Body of pancreas (tissue), 4 donors: ENCODE measurements around the gene ZMYM5. TPM values are rescaled to one million over a fixed set of nuclear protein-coding genes. Genes with fewer than 3 reads are reported as not detected.

ENCODE experiments used
- ATAC-seq: fragments of 150-250 bp; one replicate; pipeline ENCODE4 v1.9.1; 2016
- DNase-seq, 4 donors: peaks; one replicate each; pipeline ENCODE4 v3.0.0-alpha.2; 2019
- H3K27ac ChIP-seq, 4 donors: fragments of 200-600 bp; sonication (generic); 1 replicate in 3 of 4; 2 replicates in 1 of 4; pipeline versions ENCODE4 v1.5.1 to v1.6.1; 2016 to 2019; ENCODE audit warnings: mild to moderate bottlenecking in 1 of 4, mixed read lengths in 1 of 4, moderate library complexity in 1 of 4
- H3K27me3 ChIP-seq, 2 donors: fragments of 200-600 bp; sonication (generic); one replicate each; pipeline ENCODE4 v1.6.0; 2016; ENCODE audit warnings: mild to moderate bottlenecking in 1 of 2
- H3K36me3 ChIP-seq, 2 donors: fragments of 200-600 bp; sonication (generic); replicated peaks in 1 of 2; 2 replicates each; pipeline ENCODE4 v1.5.1; 2016; ENCODE audit warnings: low read depth in 2 of 2; ENCODE audit not compliant: insufficient read depth in 1 of 2
- H3K4me1 ChIP-seq: fragments of 200-600 bp; sonication (generic); one replicate; pipeline ENCODE4 v1.6.0; 2016
- H3K4me3 ChIP-seq, 2 donors: fragments of 200-600 bp; sonication (generic); 1 replicate in 1 of 2; 2 replicates in 1 of 2; pipeline ENCODE4 v1.5.1; 2016 to 2019
- H3K9me3 ChIP-seq, 3 donors: fragments of 200-600 bp; sonication (generic); 1 replicate in 2 of 3; 2 replicates in 1 of 3; pipeline ENCODE4 v1.5.1; 2016
- POLR2A ChIP-seq, 3 donors: fragments of 450-650 bp; IDR thresholded peaks; one replicate each; pipeline ENCODE4 v1.6.1; 2016; ENCODE audit warnings: antibody characterized with exemption in 3 of 3, mild to moderate bottlenecking in 2 of 3
- WGBS, 2 donors: methylation state at CpG; one replicate each; pipeline ENCODE4 v1.1.5; 2017; 5-methylcytosine and 5-hydroxymethylcytosine counted together
- intact Hi-C: fragments of 100-400 bp; cut with DNase I; formaldehyde crosslinking; loops from one replicate; pipeline ENCODE4 v1.15.1; 2023
- total RNA-seq, 2 donors: library from RNA; depleted of rRNA; stranded (reverse); fragments of >200 nt; gene quantifications; one replicate each; pipeline ENCODE4 v1.1.0, GENCODE V29; 2016
- TF ChIP-seq, protein P1 (sequence below), 7 experiments: fragments of 450-650 bp in 4 of 7; fragments of 200-600 bp in 3 of 7; sonication (generic) in 3 of 7; IDR thresholded peaks; one replicate each; pipeline ENCODE4 v1.5.1; 2016 to 2019; ENCODE audit warnings: antibody characterized with exemption in 7 of 7

Gene ZMYM5
- total RNA-seq, 2 donors from 2014 or later, result 10.6 to 16.8 TPM

DNA sequence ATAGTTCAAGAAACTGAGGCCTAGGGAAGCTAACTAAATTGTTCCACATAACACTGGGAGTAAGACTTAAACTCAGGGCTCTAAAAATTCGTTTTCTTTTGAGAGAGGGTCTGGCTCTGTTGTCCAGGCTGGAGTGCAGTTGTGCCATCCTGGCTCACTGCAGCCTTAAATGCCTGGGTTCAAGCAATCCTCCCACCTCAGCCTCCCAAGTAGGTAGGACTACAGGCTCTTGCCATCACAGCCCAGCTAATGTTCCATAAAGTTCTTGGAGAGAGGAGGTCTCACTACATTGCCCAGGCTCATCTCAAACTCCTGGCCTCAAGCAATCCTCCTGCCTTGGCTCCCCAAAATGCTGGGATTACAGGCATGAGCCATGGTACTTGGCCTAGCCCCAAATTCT lies 10.7 kb downstream of the ZMYM5 start:
- no peaks in the 10 kb centered on the region for H3K9me3 ChIP-seq
- intact Hi-C loops, result no loop called here
- peaks cover 0 to 3% of the 10 kb centered on the region in 2 donors for H3K36me3 ChIP-seq
- H3K27me3 ChIP-seq, result no peaks in the 10 kb centered on the region
- H3K4me1 ChIP-seq, result peaks cover 4% of the 10 kb centered on the region
- ATAC-seq (no peak), DNase-seq (no peak)
- H3K27ac ChIP-seq, result no peak overlapping the region
- no peak overlapping the region for H3K4me3 ChIP-seq
- TF ChIP-seq, protein P1, sequence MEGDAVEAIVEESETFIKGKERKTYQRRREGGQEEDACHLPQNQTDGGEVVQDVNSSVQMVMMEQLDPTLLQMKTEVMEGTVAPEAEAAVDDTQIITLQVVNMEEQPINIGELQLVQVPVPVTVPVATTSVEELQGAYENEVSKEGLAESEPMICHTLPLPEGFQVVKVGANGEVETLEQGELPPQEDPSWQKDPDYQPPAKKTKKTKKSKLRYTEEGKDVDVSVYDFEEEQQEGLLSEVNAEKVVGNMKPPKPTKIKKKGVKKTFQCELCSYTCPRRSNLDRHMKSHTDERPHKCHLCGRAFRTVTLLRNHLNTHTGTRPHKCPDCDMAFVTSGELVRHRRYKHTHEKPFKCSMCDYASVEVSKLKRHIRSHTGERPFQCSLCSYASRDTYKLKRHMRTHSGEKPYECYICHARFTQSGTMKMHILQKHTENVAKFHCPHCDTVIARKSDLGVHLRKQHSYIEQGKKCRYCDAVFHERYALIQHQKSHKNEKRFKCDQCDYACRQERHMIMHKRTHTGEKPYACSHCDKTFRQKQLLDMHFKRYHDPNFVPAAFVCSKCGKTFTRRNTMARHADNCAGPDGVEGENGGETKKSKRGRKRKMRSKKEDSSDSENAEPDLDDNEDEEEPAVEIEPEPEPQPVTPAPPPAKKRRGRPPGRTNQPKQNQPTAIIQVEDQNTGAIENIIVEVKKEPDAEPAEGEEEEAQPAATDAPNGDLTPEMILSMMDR (IDR thresholded peaks at IDR 0.05), result no peak
- TF ChIP-seq POLR2A (IDR thresholded peaks at IDR 0.05), result no peak
- 81 to 90% methylated on average over 1 of the region's 1 CpG for WGBS, 2 donors

DNA sequence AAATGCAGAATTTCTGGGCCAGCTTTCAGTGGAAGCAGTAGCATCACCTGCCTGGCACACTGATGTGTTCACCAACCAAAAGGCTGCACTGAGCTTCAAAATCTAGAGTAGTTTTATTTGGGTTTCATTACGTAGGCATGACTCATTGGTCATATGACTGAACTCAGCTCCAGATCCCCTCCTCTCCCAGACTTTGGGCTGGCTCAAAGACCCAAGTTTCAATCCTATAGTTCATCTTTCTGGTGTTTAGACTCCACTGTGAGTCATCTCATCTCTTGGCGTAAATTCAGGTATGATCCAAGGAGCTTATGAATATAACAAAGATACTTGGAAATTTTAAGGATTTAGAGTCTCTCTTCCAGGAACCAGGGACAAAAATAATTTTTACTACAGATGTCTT lies 17.7 kb downstream of the ZMYM5 start:
- DNase-seq (peak in 2 of 4 donors; percentile 15 to 18), ATAC-seq (peak; percentile 56)
- Histone ChIP-seq H3K27me3 (no peaks in the 10 kb centered on the region), H3K36me3 (no peaks in the 10 kb centered on the region), H3K4me1 (peaks cover 9% of the 10 kb centered on the region), H3K4me3 (no peak overlapping the region), H3K27ac (no peak overlapping the region), H3K9me3 (no peaks in the 10 kb centered on the region)
- TF ChIP-seq, protein P1 (IDR thresholded peaks at IDR 0.05), result no peak
- no peak for TF ChIP-seq POLR2A (IDR thresholded peaks at IDR 0.05)
- 53 to 55% methylated on average over 2 of the region's 2 CpGs for WGBS, 2 donors
- intact Hi-C loops, result no loop called here

DNA sequence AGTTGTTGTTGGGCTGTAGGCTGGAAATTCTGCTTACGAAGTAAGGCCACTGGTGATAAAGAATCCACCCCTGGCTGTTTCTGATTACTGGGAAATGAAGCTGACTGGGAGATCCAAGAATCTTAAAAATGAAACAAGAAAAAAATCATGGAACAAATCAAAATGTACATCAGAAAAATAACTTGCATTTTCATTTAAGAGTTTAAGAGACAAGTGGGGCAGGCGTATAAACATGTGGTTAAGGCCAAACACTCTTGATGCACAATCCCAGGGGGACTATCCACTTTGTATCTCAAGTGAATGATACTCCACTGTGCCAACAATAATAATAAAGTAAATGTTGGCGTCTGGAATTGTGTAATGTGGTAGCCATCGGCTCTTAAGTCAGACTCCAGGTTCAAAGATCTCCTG lies 24.6 kb downstream of the ZMYM5 start:
- H3K9me3 ChIP-seq, result no peaks in the 10 kb centered on the region
- TF ChIP-seq, protein P1 (IDR thresholded peaks at IDR 0.05), result no peak
- TF ChIP-seq POLR2A (IDR thresholded peaks at IDR 0.05), result no peak
- H3K4me3 ChIP-seq, result no peak overlapping the region
- ATAC-seq (no peak), DNase-seq (no peak)
- H3K4me1 ChIP-seq, result no peaks in the 10 kb centered on the region
- H3K36me3 ChIP-seq, result peaks cover 0 to 2% of the 10 kb centered on the region in 2 donors
- no peak overlapping the region for H3K27ac ChIP-seq
- no peaks in the 10 kb centered on the region for H3K27me3 ChIP-seq
- intact Hi-C loops, result no loop called here
- WGBS, 2 donors, result 70 to 79% methylated on average over 4 of the region's 4 CpGs

DNA sequence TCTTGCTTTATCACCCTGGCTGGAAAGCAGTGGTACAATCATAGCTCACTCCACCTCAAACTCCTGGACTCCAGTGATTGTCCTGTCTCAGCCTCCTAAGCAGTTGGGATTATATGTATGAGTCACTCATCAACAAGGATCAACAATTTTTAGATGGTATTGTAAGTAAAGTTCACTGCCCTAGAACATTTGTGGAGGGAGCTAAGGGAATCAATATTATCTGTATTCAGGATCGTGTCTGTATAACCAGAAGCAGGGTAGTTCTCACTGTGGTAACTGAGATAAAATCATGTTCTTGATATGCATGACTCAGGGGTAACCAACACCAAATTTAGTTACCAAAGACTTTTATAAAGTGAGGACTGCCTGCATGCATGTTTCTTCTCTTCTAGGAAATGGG lies 27.0 kb downstream of the ZMYM5 start:
- H3K9me3 ChIP-seq, result no peaks in the 10 kb centered on the region
- peaks cover 0 to 2% of the 10 kb centered on the region in 2 donors for H3K36me3 ChIP-seq
- no peak overlapping the region for H3K27ac ChIP-seq
- ATAC-seq (no peak), DNase-seq (no peak)
- intact Hi-C loops, result no loop called here
- H3K4me3 ChIP-seq, result no peak overlapping the region
- 81 to 100% methylated on average over 1 of the region's 1 CpG for WGBS, 2 donors
- TF ChIP-seq POLR2A (IDR thresholded peaks at IDR 0.05), result no peak
- TF ChIP-seq, protein P1 (IDR thresholded peaks at IDR 0.05), result no peak
- H3K27me3 ChIP-seq, result no peaks in the 10 kb centered on the region
- H3K4me1 ChIP-seq, result no peaks in the 10 kb centered on the region

DNA sequence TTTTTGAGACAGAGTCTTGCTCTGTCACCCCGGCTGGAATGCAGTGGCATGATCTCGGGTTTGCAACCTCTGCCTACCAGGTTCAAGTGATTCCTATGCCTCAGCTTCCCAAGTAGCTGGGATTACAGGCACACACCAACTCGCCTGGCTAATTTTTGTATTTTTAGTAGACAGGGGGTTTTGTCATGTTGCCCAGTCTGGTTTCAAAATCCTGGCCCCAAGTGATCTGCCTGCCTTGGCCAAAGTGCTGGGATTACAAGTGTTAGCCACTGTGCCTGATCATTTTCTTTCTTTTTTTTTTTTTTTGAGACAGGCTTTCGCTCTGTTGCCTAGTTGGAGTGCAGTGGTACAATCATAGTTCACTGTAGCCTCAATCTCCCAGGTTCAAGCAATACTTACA lies 28.7 kb downstream of the ZMYM5 start:
- Histone ChIP-seq H3K36me3 (peaks cover 0 to 2% of the 10 kb centered on the region in 2 donors), H3K4me3 (no peak overlapping the region), H3K9me3 (no peaks in the 10 kb centered on the region), H3K4me1 (no peaks in the 10 kb centered on the region), H3K27me3 (no peaks in the 10 kb centered on the region), H3K27ac (no peak overlapping the region)
- 94 to 100% methylated on average over 4 of the region's 4 CpGs for WGBS, 2 donors
- intact Hi-C loops, result no loop called here
- TF ChIP-seq, protein P1 (IDR thresholded peaks at IDR 0.05), result no peak
- TF ChIP-seq POLR2A (IDR thresholded peaks at IDR 0.05), result no peak
- DNase-seq (no peak), ATAC-seq (no peak)
